ENCODE data around the gene UGT1A1.

DNA sequence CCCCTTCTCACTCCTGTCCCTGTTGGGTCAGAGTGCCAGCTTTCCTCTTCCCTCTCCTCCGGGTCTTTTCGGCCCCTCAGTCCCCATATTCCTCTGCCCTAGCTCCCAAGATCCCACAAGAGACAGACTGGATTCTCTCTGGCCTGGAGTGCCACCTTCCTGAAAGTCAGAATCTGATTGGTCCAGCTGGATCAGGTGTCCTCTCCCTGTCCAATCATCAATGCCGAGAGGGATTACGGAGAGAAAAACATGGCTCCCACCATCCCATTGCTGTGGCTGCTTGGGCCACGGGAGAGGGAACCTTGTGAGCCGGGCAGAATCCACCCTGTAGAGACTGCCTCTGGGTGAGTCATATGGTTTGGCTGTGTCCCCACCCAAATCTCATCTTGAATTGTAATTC lies 15.3 kb downstream of the UGT1A1 start:
- no peak for TF ChIP-seq GABPA (IDR thresholded peaks at IDR 0.05; ENCODE audit: low read depth)
- TF ChIP-seq POLR2AphosphoS5 (IDR thresholded peaks at IDR 0.05; ENCODE audit: low read depth) = no peak
